GM23248 (cell line): ENCODE measurements around the gene ELOF1.

ENCODE experiments used
- EZH2 ChIP-seq: fragments of 200-600 bp; sonication (generic); IDR thresholded peaks from 2 replicates; pipeline ENCODE4 v1.6.1; 2018; ENCODE audit warnings: antibody characterized with exemption, mild to moderate bottlenecking; ENCODE audit not compliant: insufficient read depth, poor library complexity, severe bottlenecking
- EZH2phosphoT487 ChIP-seq: fragments of 200-600 bp; sonication (generic); IDR thresholded peaks from 2 replicates; pipeline ENCODE4 v1.6.1; 2018; ENCODE audit warnings: antibody characterized with exemption, moderate library complexity, mild to moderate bottlenecking, low read depth; ENCODE audit not compliant: insufficient read depth

- no peak for TF ChIP-seq EZH2
- no peak for TF ChIP-seq EZH2phosphoT487
Measured at GRCh38 chr19:11519138-11519537, 39.9 kb downstream of the ELOF1 start.
